Measurements from ENCODE around the gene EDA. TPM values are rescaled to one million over a fixed set of nuclear protein-coding genes. Genes with fewer than 3 reads are reported as not detected.

The EDA gene
- total and polyA plus RNA-seq, 9 donors: 4.5 to 9.3 (median 8.4) TPM

DNA sequence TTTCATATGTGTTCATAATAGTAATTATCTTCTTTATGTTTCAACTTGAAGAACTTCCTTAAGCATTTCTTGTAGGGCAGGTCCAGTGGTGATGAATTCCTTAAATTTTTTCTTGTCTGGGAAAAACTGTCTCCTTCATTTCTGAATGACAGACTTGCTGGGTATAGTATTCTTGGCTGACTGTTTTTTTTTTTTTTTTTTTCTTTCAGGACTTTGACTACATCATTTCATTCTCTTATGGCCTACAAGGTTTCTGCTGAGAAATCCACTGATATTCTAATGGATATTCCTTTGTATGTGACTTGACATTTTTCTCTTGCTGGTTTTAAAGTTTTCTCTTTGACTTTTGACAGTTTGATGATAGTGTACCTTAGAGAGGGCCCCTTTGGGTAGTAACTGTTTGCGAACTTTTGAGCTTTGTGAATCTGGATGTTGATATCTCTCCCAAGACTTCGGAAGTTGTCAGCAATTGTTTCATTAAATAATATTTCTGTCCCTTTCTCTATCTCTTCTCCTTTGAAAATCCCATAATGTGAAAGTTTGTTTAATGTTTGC lies 54.2 kb downstream of the EDA start:
- H3K27me3 ChIP-seq: no peaks in the 10 kb centered on the region
- no peaks in the 10 kb centered on the region for H3K9me3 ChIP-seq
- H3K4me3 ChIP-seq: no peak overlapping the region
- TF ChIP-seq, protein P1, sequence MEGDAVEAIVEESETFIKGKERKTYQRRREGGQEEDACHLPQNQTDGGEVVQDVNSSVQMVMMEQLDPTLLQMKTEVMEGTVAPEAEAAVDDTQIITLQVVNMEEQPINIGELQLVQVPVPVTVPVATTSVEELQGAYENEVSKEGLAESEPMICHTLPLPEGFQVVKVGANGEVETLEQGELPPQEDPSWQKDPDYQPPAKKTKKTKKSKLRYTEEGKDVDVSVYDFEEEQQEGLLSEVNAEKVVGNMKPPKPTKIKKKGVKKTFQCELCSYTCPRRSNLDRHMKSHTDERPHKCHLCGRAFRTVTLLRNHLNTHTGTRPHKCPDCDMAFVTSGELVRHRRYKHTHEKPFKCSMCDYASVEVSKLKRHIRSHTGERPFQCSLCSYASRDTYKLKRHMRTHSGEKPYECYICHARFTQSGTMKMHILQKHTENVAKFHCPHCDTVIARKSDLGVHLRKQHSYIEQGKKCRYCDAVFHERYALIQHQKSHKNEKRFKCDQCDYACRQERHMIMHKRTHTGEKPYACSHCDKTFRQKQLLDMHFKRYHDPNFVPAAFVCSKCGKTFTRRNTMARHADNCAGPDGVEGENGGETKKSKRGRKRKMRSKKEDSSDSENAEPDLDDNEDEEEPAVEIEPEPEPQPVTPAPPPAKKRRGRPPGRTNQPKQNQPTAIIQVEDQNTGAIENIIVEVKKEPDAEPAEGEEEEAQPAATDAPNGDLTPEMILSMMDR (IDR thresholded peaks at IDR 0.05): no peak
- TF ChIP-seq POLR2A (IDR thresholded peaks at IDR 0.05): no peak
- TF ChIP-seq EP300 (IDR thresholded peaks at IDR 0.05): no peak
- no peak for DNase-seq
- H3K36me3 ChIP-seq: no peaks in the 10 kb centered on the region
- H3K27ac ChIP-seq: no peak overlapping the region
- H3K4me1 ChIP-seq (ENCODE audit: insufficient read depth): no peaks in the 10 kb centered on the region
- intact Hi-C loops (cut with DNase I): no loop called here
- 0 to 59% (median 41%) methylated on average over 2 of the region's 2 CpGs for WGBS, 3 donors

DNA sequence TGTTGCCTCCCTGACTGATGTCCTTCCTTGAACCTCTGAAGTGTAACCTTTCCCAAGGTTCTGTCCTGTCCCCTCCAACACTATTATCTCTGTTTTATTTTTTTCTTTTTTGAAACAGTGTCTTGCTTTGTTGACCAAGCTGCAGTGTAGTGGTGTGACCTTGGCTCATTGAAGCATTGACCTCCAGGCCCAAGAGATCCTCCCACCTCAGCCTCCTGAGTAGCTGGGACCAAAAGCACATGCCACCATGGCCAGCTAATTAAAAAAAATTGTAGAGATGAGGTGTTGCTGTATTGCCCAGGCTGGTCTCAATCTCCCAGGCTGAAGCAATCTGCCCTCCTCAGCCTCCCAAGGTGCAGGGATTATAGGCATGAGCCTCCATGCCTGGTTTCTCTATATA lies 59.0 kb downstream of the EDA start:
- Histone ChIP-seq H3K27ac (no peak overlapping the region), H3K9me3 (no peaks in the 10 kb centered on the region)
- TF ChIP-seq, protein P1 (IDR thresholded peaks at IDR 0.05): no peak
- TF ChIP-seq POLR2A (IDR thresholded peaks at IDR 0.05): no peak
- TF ChIP-seq EP300 (IDR thresholded peaks at IDR 0.05): no peak

DNA sequence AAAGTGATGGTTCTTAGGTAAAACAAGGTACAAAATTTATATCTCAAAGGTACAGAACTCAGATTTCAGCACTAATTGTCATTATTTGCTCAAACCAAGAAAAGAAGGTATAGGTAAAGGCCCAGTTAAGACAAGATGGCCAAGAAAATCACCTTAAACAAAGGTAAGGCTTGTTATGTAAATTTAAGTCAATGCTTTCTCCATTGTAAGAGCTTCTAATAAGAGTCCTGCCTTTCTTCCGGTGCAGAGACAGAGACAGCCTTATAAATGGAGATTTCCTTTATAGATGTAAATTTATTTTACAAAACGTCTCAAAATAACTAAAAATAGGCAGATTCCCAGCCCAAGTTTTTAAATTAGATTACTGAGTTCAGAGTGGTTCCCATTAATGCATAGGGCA lies 89.9 kb downstream of the EDA start:
- 48 to 57% (median 54%) methylated on average over 2 of the region's 2 CpGs for WGBS, 3 donors
- intact Hi-C loops (cut with DNase I): no loop called here

More for the DNA sequence above, 59.0 kb downstream of the EDA start:
- H3K4me3 ChIP-seq: no peak overlapping the region
- intact Hi-C loops (cut with DNase I): no loop called here
- no peaks in the 10 kb centered on the region for H3K27me3 ChIP-seq
- H3K36me3 ChIP-seq: no peaks in the 10 kb centered on the region
- no peaks in the 10 kb centered on the region for H3K4me1 ChIP-seq (ENCODE audit: insufficient read depth)
- no peak for DNase-seq

DNA sequence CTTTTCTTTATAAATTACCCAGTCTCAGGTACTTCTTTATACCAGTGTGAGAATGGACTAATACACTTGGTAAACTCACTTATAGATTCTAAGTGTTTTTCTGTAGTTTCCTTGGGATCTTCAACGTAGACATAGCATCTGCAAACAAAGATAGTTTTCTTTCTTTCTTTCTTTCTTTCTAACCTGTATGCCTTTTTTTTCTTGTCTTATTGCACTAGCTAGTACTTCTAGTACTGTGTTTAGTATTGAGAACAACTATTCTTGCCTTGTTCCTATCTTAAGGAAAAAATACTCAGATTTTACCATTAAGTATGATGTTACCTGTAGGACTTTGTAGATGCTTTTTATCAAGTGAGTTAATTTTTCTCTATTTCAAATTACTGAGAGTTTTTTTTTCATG lies 102.2 kb downstream of the EDA start:
- Histone ChIP-seq H3K27me3 (no peaks in the 10 kb centered on the region), H3K4me3 (no peak overlapping the region), H3K9me3 (peaks cover 0 to 6% of the 10 kb centered on the region in 2 donors), H3K27ac (no peak overlapping the region), H3K36me3 (no peaks in the 10 kb centered on the region), H3K4me1 (ENCODE audit: insufficient read depth) (no peaks in the 10 kb centered on the region)
- intact Hi-C loops (cut with DNase I): no loop called here
- TF ChIP-seq, protein P1 (IDR thresholded peaks at IDR 0.05): no peak
- no peak for TF ChIP-seq POLR2A (IDR thresholded peaks at IDR 0.05)
- TF ChIP-seq EP300 (IDR thresholded peaks at IDR 0.05): no peak
- no peak for DNase-seq
- 76 to 82% (median 82%) methylated on average over 1 of the region's 1 CpG for WGBS, 3 donors

More for the DNA sequence above, 89.9 kb downstream of the EDA start:
- H3K4me1 ChIP-seq (ENCODE audit: insufficient read depth): no peaks in the 10 kb centered on the region
- DNase-seq: no peak
- H3K27me3 ChIP-seq: no peaks in the 10 kb centered on the region
- no peak overlapping the region for H3K4me3 ChIP-seq
- H3K9me3 ChIP-seq: no peaks in the 10 kb centered on the region
- no peak overlapping the region for H3K27ac ChIP-seq
- no peaks in the 10 kb centered on the region for H3K36me3 ChIP-seq
- TF ChIP-seq, protein P1 (IDR thresholded peaks at IDR 0.05): no peak
- TF ChIP-seq POLR2A (IDR thresholded peaks at IDR 0.05) (no peak), EP300 (IDR thresholded peaks at IDR 0.05) (no peak)
